DMS79 treated with DMSO at 0.1 percent for 48 hours (cell line): ENCODE results near the gene TIMM13.
"Not testable (repeated sequence)": the region's sequence is repeated elsewhere in the genome, so short reads cannot be mapped to it uniquely, and the experiment has no call there.

Experiments used
- DNase-seq: peaks from one replicate; lab custom pipeline; 2025; lab: John Stamatoyannopoulos, UW

TIMM13 gene

GRCh38 chr19:2415281-2415972 is 12.0 kb downstream of the TIMM13 start:
- DNase-seq, result no peak

- no peak for DNase-seq
Measured at GRCh38 chr19:2413629-2414028, 13.8 kb downstream of the TIMM13 start.

GRCh38 chr19:2413159-2413558 is 14.2 kb downstream of the TIMM13 start:
- no peak for DNase-seq

- DNase-seq, result no peak
Measured at GRCh38 chr19:2412449-2412848, 14.9 kb downstream of the TIMM13 start.

- no peak for DNase-seq
Measured at GRCh38 chr19:2411709-2412108, 15.7 kb downstream of the TIMM13 start.

- no peak for DNase-seq
Measured at GRCh38 chr19:2410023-2410422, 17.4 kb downstream of the TIMM13 start.

GRCh38 chr19:2409352-2409912 is 18.0 kb downstream of the TIMM13 start:
- no peak for DNase-seq

GRCh38 chr19:2408247-2408646 is 19.1 kb downstream of the TIMM13 start:
- no peak for DNase-seq

GRCh38 chr19:2399582-2399981 is 27.8 kb downstream of the TIMM13 start:
- DNase-seq, result no peak

- no peak for DNase-seq
Measured at GRCh38 chr19:2398735-2399305, 28.6 kb downstream of the TIMM13 start.

GRCh38 chr19:2397173-2397572 is 30.2 kb downstream of the TIMM13 start:
- not testable (repeated sequence) for DNase-seq

GRCh38 chr19:2395293-2395829 is 32.0 kb downstream of the TIMM13 start:
- not testable (repeated sequence) for DNase-seq

- DNase-seq, result no peak
Measured at GRCh38 chr19:2394442-2395292, 32.7 kb downstream of the TIMM13 start.

- DNase-seq, result no peak
Measured at GRCh38 chr19:2394054-2394441, 33.3 kb downstream of the TIMM13 start.

- not testable (repeated sequence) for DNase-seq
Measured at GRCh38 chr19:2392899-2393298, 34.5 kb downstream of the TIMM13 start.

- DNase-seq, result no peak
Measured at GRCh38 chr19:2392366-2392765, 35.0 kb downstream of the TIMM13 start.

GRCh38 chr19:2391118-2391725 is 36.2 kb downstream of the TIMM13 start:
- peak; percentile 55 for DNase-seq

- DNase-seq, result no peak
Measured at GRCh38 chr19:2389594-2389993, 37.8 kb downstream of the TIMM13 start.

GRCh38 chr19:2387367-2388288 is 39.8 kb downstream of the TIMM13 start:
- DNase-seq, result no peak

GRCh38 chr19:2385053-2385721 is 42.2 kb downstream of the TIMM13 start:
- peak; percentile 13 for DNase-seq
